ENCODE results near the gene PAX1.

Gene PAX1

GRCh38 chr20:21708738-21709534 is 3.5 kb downstream of the PAX1 start:
- intact Hi-C loops (cut with DNase I; ENCODE audit: low total_unique reads) = no loop called here
- peaks cover 0 to 97% of the 10 kb centered on the region in 2 donors for H3K27me3 ChIP-seq
- H3K27ac ChIP-seq = no peak overlapping the region
- peaks cover 0 to 25% (median 9%) of the 10 kb centered on the region in 4 donors for H3K4me1 ChIP-seq
- no peaks in the 10 kb centered on the region for H3K9me3 ChIP-seq
- no peaks in the 10 kb centered on the region for H3K36me3 ChIP-seq
- no peak overlapping the region for H3K4me3 ChIP-seq
- TF ChIP-seq CTCF (IDR thresholded peaks at IDR 0.05) = no peak
- DNase-seq = no peak

- Histone ChIP-seq H3K9me3 (no peaks in the 10 kb centered on the region), H3K27me3 (peaks cover 0 to 97% of the 10 kb centered on the region in 2 donors), H3K4me1 (peaks cover 0 to 31% (median 12%) of the 10 kb centered on the region in 4 donors), H3K4me3 (no peak overlapping the region), H3K36me3 (no peaks in the 10 kb centered on the region), H3K27ac (no peak overlapping the region)
- no peak for DNase-seq
- no peak for TF ChIP-seq CTCF (IDR thresholded peaks at IDR 0.05)
- intact Hi-C loops (cut with DNase I; ENCODE audit: low total_unique reads) = no loop called here
Measured at GRCh38 chr20:21709535-21709904, 4.1 kb downstream of the PAX1 start.

- H3K27me3 ChIP-seq = peaks cover 0 to 97% of the 10 kb centered on the region in 2 donors
- no peaks in the 10 kb centered on the region for H3K36me3 ChIP-seq
- peaks cover 0 to 28% (median 12%) of the 10 kb centered on the region in 4 donors for H3K4me1 ChIP-seq
- intact Hi-C loops (cut with DNase I; ENCODE audit: low total_unique reads) = loop anchor here (10.0 kb wide), 1 partner anchor 394 kb away; no protein-coding TSS in a partner anchor
- TF ChIP-seq CTCF (IDR thresholded peaks at IDR 0.05) = no peak
- H3K27ac ChIP-seq = no peak overlapping the region
- H3K4me3 ChIP-seq = no peak overlapping the region
- H3K9me3 ChIP-seq = no peaks in the 10 kb centered on the region
- DNase-seq = no peak
Measured at GRCh38 chr20:21710341-21710740, 4.9 kb downstream of the PAX1 start.

- Histone ChIP-seq H3K36me3 (no peaks in the 10 kb centered on the region), H3K27ac (no peak overlapping the region), H3K4me3 (no peak overlapping the region), H3K9me3 (no peaks in the 10 kb centered on the region), H3K4me1 (peaks cover 0 to 23% (median 9%) of the 10 kb centered on the region in 4 donors), H3K27me3 (peaks cover 0 to 92% of the 10 kb centered on the region in 2 donors)
- intact Hi-C loops (cut with DNase I; ENCODE audit: low total_unique reads) = loop anchor here (10.0 kb wide), 1 partner anchor 394 kb away; no protein-coding TSS in a partner anchor
- no peak for TF ChIP-seq CTCF (IDR thresholded peaks at IDR 0.05)
- no peak for DNase-seq
Measured at GRCh38 chr20:21710863-21711431, 5.5 kb downstream of the PAX1 start.

GRCh38 chr20:21712443-21713059 is 7.1 kb downstream of the PAX1 start:
- intact Hi-C loops (cut with DNase I; ENCODE audit: low total_unique reads) = loop anchor here (10.0 kb wide), 1 partner anchor 392 kb away; no protein-coding TSS in a partner anchor
- DNase-seq = no peak
- no peak overlapping the region for H3K4me3 ChIP-seq

More at GRCh38 chr20:21712443-21713059, 7.1 kb downstream of the PAX1 start:
- peaks cover 0 to 15% (median 6%) of the 10 kb centered on the region in 4 donors for H3K4me1 ChIP-seq
- H3K27ac ChIP-seq = no peak overlapping the region
- no peaks in the 10 kb centered on the region for H3K9me3 ChIP-seq
- TF ChIP-seq CTCF (IDR thresholded peaks at IDR 0.05) = no peak
- H3K27me3 ChIP-seq = peaks cover 0 to 88% of the 10 kb centered on the region in 2 donors
- no peaks in the 10 kb centered on the region for H3K36me3 ChIP-seq
